Endodermal cell (in vitro differentiated cells): ENCODE data around the gene RAMACL. TPM values are rescaled to one million over a fixed set of nuclear protein-coding genes. Genes with fewer than 3 reads are reported as not detected.

Experiments
- DNase-seq: peaks from one replicate; pipeline ENCODE4 v3.0.0-alpha.2; 2017
- H3K27ac ChIP-seq: 2 replicates; pipeline ENCODE4 v1.5.1; 2013; ENCODE audit warnings: mild to moderate bottlenecking, low read depth, low read length, moderate library complexity
- H3K27me3 ChIP-seq: 2 replicates; pipeline ENCODE4 v1.6.1; 2013; ENCODE audit warnings: mild to moderate bottlenecking, low read length, moderate library complexity; ENCODE audit not compliant: insufficient read depth, control insufficient read depth, poor library complexity, severe bottlenecking
- H3K36me3 ChIP-seq: 2 replicates; pipeline ENCODE4 v1.7.0; 2013; ENCODE audit warnings: mild to moderate bottlenecking, low read length, moderate library complexity; ENCODE audit not compliant: control insufficient read depth, insufficient read depth
- H3K4me1 ChIP-seq: one replicate; pipeline ENCODE4 v1.7.0; 2013; ENCODE audit warnings: low read length; ENCODE audit not compliant: control insufficient read depth, insufficient read depth
- H3K4me3 ChIP-seq: 2 replicates; pipeline ENCODE4 v1.5.1; 2013; ENCODE audit warnings: mild to moderate bottlenecking, low read length, moderate library complexity
- H3K9ac ChIP-seq: 2 replicates; pipeline ENCODE4 v1.6.1; 2013; ENCODE audit warnings: mild to moderate bottlenecking, low read length, moderate library complexity; ENCODE audit not compliant: poor library complexity, severe bottlenecking; ENCODE audit errors: extremely low read depth
- H3K9me3 ChIP-seq: 2 replicates; pipeline ENCODE4 v1.6.1; 2013; ENCODE audit warnings: mild to moderate bottlenecking, low read length, moderate library complexity; ENCODE audit not compliant: control insufficient read depth
- H3K27ac Mint-ChIP-seq: 2 replicates; pipeline ENCODE4 v1.8.0; 2020; ENCODE audit warnings: mixed read lengths
- H3K27me3 Mint-ChIP-seq: 2 replicates; pipeline ENCODE4 v1.8.0; 2021; ENCODE audit warnings: mild to moderate bottlenecking, mixed read lengths; ENCODE audit not compliant: insufficient read depth
- H3K36me3 Mint-ChIP-seq: 2 replicates; pipeline ENCODE4 v1.8.0; 2020; ENCODE audit warnings: low read depth, mixed read lengths
- H3K4me1 Mint-ChIP-seq: 2 replicates; pipeline ENCODE4 v1.8.0; 2020; ENCODE audit warnings: mixed read lengths
- H3K4me3 Mint-ChIP-seq: 2 replicates; pipeline ENCODE4 v1.8.0; 2020; ENCODE audit warnings: mild to moderate bottlenecking, moderate library complexity, mixed read lengths
- H3K9me3 Mint-ChIP-seq: 2 replicates; pipeline ENCODE4 v1.8.0; 2020; ENCODE audit warnings: mild to moderate bottlenecking, mixed read lengths
- CTCF ChIP-seq: fragments of 200-600 bp; sonication (generic); conservative IDR thresholded peaks from 2 replicates; pipeline ENCODE4 v1.5.0; 2021; ENCODE audit warnings: antibody characterized with exemption, mild to moderate bottlenecking
- WGBS, 2 experiments: methylation state at CpG; one replicate each; pipeline versions ENCODE4 v1.1.5 to v1.1.7; 2013; ENCODE audit warnings: missing lambda C conversion rate in 2 of 2, mixed read lengths in 1 of 2; ENCODE audit not compliant: insufficient coverage in 1 of 2, insufficient read length in 1 of 2; 5-methylcytosine and 5-hydroxymethylcytosine counted together
- total RNA-seq, 2 donors: library from RNA; stranded (reverse); fragmentation: NEBNext Ultra II Directional in 1 of 2; extraction: Animal tissue kit (Norgen Biotek cat#: 25700) in 1 of 2; gene quantifications; 2 replicates in 1 of 2; 3 replicates in 1 of 2; pipeline ENCODE4 v1.2.1, GENCODE V29; 2021

RAMACL gene
- total RNA-seq, 2 donors from 2014 or later: 0.80 to 2.5 TPM

GRCh38 chr6:166588691-166589336 is 2.3 kb upstream of the RAMACL start:
- TF ChIP-seq CTCF: no peak
- H3K4me1 Mint-ChIP-seq: peaks cover 3% of the 10 kb centered on the region
- H3K27ac Mint-ChIP-seq: no peak overlapping the region
- H3K9me3 Mint-ChIP-seq: no peaks in the 10 kb centered on the region
- H3K4me1 ChIP-seq: no peaks in the 10 kb centered on the region
- WGBS, 2 experiments: 85 to 91% methylated on average over 9 to 11 of the region's 11 CpGs
- H3K4me3 ChIP-seq: no peak overlapping the region
- H3K27me3 ChIP-seq: no peaks in the 10 kb centered on the region
- no peak overlapping the region for H3K27ac ChIP-seq
- DNase-seq: peak; percentile 68
- no peaks in the 10 kb centered on the region for H3K9me3 ChIP-seq
- H3K27me3 Mint-ChIP-seq: no peaks in the 10 kb centered on the region
- H3K36me3 Mint-ChIP-seq: no peaks in the 10 kb centered on the region
- H3K4me3 Mint-ChIP-seq: no peak overlapping the region
- no peaks in the 10 kb centered on the region for H3K36me3 ChIP-seq
- H3K9ac ChIP-seq: no peak overlapping the region

GRCh38 chr6:166587631-166588413 is 1.3 kb upstream of the RAMACL start:
- no peak overlapping the region for H3K4me3 ChIP-seq
- no peak overlapping the region for H3K9ac ChIP-seq
- Mint-ChIP-seq H3K9me3 (no peaks in the 10 kb centered on the region), H3K27me3 (no peaks in the 10 kb centered on the region), H3K36me3 (no peaks in the 10 kb centered on the region), H3K4me3 (no peak overlapping the region), H3K4me1 (peaks cover 3% of the 10 kb centered on the region), H3K27ac (no peak overlapping the region)
- H3K9me3 ChIP-seq: no peaks in the 10 kb centered on the region
- H3K36me3 ChIP-seq: no peaks in the 10 kb centered on the region
- H3K27ac ChIP-seq: peak overlapping the region; percentile 47
- WGBS, 2 experiments: 73 to 78% methylated on average over 4 to 10 of the region's 10 CpGs
- H3K27me3 ChIP-seq: no peaks in the 10 kb centered on the region
- TF ChIP-seq CTCF: no peak
- DNase-seq: peak; percentile 30
- no peaks in the 10 kb centered on the region for H3K4me1 ChIP-seq

GRCh38 chr6:166584853-166585429 is 1.5 kb downstream of the RAMACL start:
- WGBS, 2 experiments: 89 to 96% methylated on average over 7 to 12 of the region's 12 CpGs
- no peak for TF ChIP-seq CTCF
- Histone ChIP-seq H3K27me3 (no peaks in the 10 kb centered on the region), H3K9me3 (no peaks in the 10 kb centered on the region), H3K9ac (no peak overlapping the region), H3K27ac (no peak overlapping the region), H3K4me1 (no peaks in the 10 kb centered on the region), H3K36me3 (no peaks in the 10 kb centered on the region), H3K4me3 (no peak overlapping the region)
- H3K27ac Mint-ChIP-seq: no peak overlapping the region
- no peaks in the 10 kb centered on the region for H3K9me3 Mint-ChIP-seq
- DNase-seq: no peak
- H3K4me1 Mint-ChIP-seq: peaks cover 3% of the 10 kb centered on the region
- no peaks in the 10 kb centered on the region for H3K27me3 Mint-ChIP-seq
- no peaks in the 10 kb centered on the region for H3K36me3 Mint-ChIP-seq
- no peak overlapping the region for H3K4me3 Mint-ChIP-seq
